T-cell (primary cell): ENCODE results near the gene FTCD. TPM values are rescaled to one million over a fixed set of nuclear protein-coding genes. Genes with fewer than 3 reads are reported as not detected.

Experiments used
- total RNA-seq, 35 experiments: library from RNA in 6 of 35; stranded (reverse) in 6 of 35; fragments of 120-200 nt in 1 of 35; gene quantifications; one replicate each; pipeline versions ENCODE4 v1.2.1 to v1.2.4 and lab custom pipeline; 2013 to 2026

The FTCD gene
- total RNA-seq, 5 donors from 2014 or later (not counting 1 experiment from before 2014, with no cell fraction given): 0.95 to 6.1 (median 2.5) TPM; not detected in 1

Other genes starting within 250 kb of the FTCD start
- 10 to 100 TPM in 3 of 5 donors, 1 to 10 TPM in 2; 4.2 to 25.3 (median 14.6) TPM for gene COL6A1, start 173.8 kb downstream of the FTCD start, total RNA-seq
- gene COL6A2, start 57.5 kb downstream of the FTCD start, total RNA-seq: 10 to 100 TPM; 33.8 to 85.2 (median 60.7) TPM
- 10 to 100 TPM in 3 of 5 donors, 1 to 10 TPM in 2; 1.4 to 22.8 (median 12.5) TPM for gene SPATC1L, start 28.9 kb upstream of the FTCD start, total RNA-seq
- 10 to 100 TPM; 41.3 to 63.0 (median 49.4) TPM for gene LSS, start 73.2 kb upstream of the FTCD start, total RNA-seq
- 100 to 1,000 TPM; 126 to 180 (median 166) TPM for gene MCM3AP, start 130.0 kb upstream of the FTCD start, total RNA-seq
- gene YBEY, start 130.8 kb upstream of the FTCD start, total RNA-seq: 10 to 100 TPM; 10.0 to 21.2 (median 19.3) TPM
- gene C21orf58, start 168.3 kb upstream of the FTCD start, total RNA-seq: 1 to 10 TPM; 3.9 to 9.2 (median 8.3) TPM
- gene PCNT, start 168.6 kb upstream of the FTCD start, total RNA-seq: 10 to 100 TPM; 52.8 to 65.0 (median 58.6) TPM